K562 (cell line): ENCODE data around the gene CDCP1. TPM values are rescaled to one million over a fixed set of nuclear protein-coding genes. Genes with fewer than 3 reads are reported as not detected.

Experiments
- DLX4 ChIP-seq: fragments of 250-450 bp; sonication (Bioruptor Pico); IDR thresholded peaks from 2 replicates; pipeline ENCODE4 v1.6.1; 2021; ENCODE audit warnings: mild to moderate bottlenecking
- EWSR1 ChIP-seq: fragments of 450-650 bp; IDR thresholded peaks from 2 replicates; pipeline ENCODE4 v1.6.1; 2018; ENCODE audit warnings: borderline replicate concordance, mild to moderate bottlenecking, low read depth, moderate library complexity; ENCODE audit not compliant: partially characterized antibody
- FOXM1 ChIP-seq, 2 experiments: fragments of 450-650 bp in 1 of 2; sonication (generic) in 1 of 2; formaldehyde crosslinking in 1 of 2; IDR thresholded peaks; 2 replicates each; pipeline versions ENCODE4 v1.6.1 to v1.9.0; 2017 to 2022; ENCODE audit warnings: low read depth in 2 of 2, mild to moderate bottlenecking in 2 of 2, missing genetic modification reagents in 1 of 2, moderate library complexity in 1 of 2
- ILF3 ChIP-seq: fragments of 450-650 bp; IDR thresholded peaks from 2 replicates; pipeline ENCODE4 v1.6.1; 2018; ENCODE audit warnings: antibody characterized with exemption, mild to moderate bottlenecking, moderate library complexity, borderline replicate concordance
- JUNB ChIP-seq: fragments of 450-650 bp; formaldehyde crosslinking; conservative IDR thresholded peaks from 2 replicates; pipeline ENCODE4 v1.4.0; 2020; ENCODE audit warnings: mild to moderate bottlenecking
- RBM17 ChIP-seq: fragments of 200-400 bp; formaldehyde crosslinking; IDR thresholded peaks from 2 replicates; pipeline ENCODE4 v1.6.1; 2017; ENCODE audit warnings: low read depth, mild to moderate bottlenecking, low read length, borderline replicate concordance
- SMAD1 ChIP-seq: fragments of 150-350 bp; IDR thresholded peaks from 2 replicates; pipeline ENCODE4 v1.6.1; 2014; ENCODE audit warnings: low read length, low read depth; ENCODE audit not compliant: partially characterized antibody
- ZBED1 ChIP-seq: IDR thresholded peaks from 2 replicates; pipeline ENCODE4 v1.6.1; 2014
- ZFPM2 ChIP-seq: fragments of 250-450 bp; sonication (Bioruptor Pico); IDR thresholded peaks from 2 replicates; pipeline ENCODE4 v1.5.1; 2022; ENCODE audit warnings: mild to moderate bottlenecking
- ZNF282 ChIP-seq: sonication (generic); formaldehyde crosslinking; IDR thresholded peaks from 2 replicates; pipeline ENCODE4 v1.8.1; 2023; ENCODE audit warnings: missing genetic modification reagents
- polyA plus RNA-seq, 8 experiments: library from polyadenylated mRNA; depleted of rRNA in 4 of 8; stranded (reverse) in 5 of 8; unstranded in 3 of 8; fragments of >200 nt; fragmentation: Nextera tagmentation in 2 of 8; fragmentation: Illumina TruSeq in 1 of 8; extraction: Ambion mirVana in 2 of 8; extraction: Trizol in 1 of 8; gene quantifications; 2 replicates each; pipeline versions ENCODE4 v1.2.1 to v1.2.3, GENCODE V29; 2011 to 2014; ENCODE audit warnings: inconsistent platforms in 1 of 8, missing spikeins in 1 of 8
- total RNA-seq, 7 experiments: library from RNA; depleted of rRNA in 6 of 7; stranded (reverse); fragments of >200 nt in 6 of 7; fragmentation: Illumina TruSeq in 2 of 7; extraction: Trizol in 2 of 7; gene quantifications; 2 replicates each; pipeline versions ENCODE4 v1.2.1 to v1.2.3, GENCODE V29; 2011 to 2021; ENCODE audit warnings: low replicate concordance in 1 of 7
- TF ChIP-seq, protein P1 (sequence below): fragments of 250-450 bp; sonication (Bioruptor Pico); IDR thresholded peaks from 2 replicates; pipeline ENCODE4 v1.9.0; 2021; ENCODE audit warnings: mild to moderate bottlenecking, inconsistent platforms
- TF ChIP-seq, protein P2 (sequence below): fragments of 250-450 bp; sonication (Bioruptor Pico); IDR thresholded peaks from 2 replicates; pipeline ENCODE4 v1.8.0; 2022; ENCODE audit warnings: moderate library complexity, mild to moderate bottlenecking, inconsistent platforms
- TF ChIP-seq, protein P3 (sequence below), 2 experiments: fragments of 450-650 bp; formaldehyde crosslinking in 1 of 2; IDR thresholded peaks; 2 replicates each; pipeline versions ENCODE4 v1.4.0 to v1.6.1; 2014 to 2020; ENCODE audit warnings: mild to moderate bottlenecking in 2 of 2, borderline replicate concordance in 1 of 2, low read depth in 1 of 2

The CDCP1 gene
- total and polyA plus RNA-seq, 9 of the 15 experiments (the other 6 are each of a cell fraction or from before 2014, with no cell fraction given) = 3.9 to 16.4 (median 5.2) TPM

- TF ChIP-seq, protein P1, sequence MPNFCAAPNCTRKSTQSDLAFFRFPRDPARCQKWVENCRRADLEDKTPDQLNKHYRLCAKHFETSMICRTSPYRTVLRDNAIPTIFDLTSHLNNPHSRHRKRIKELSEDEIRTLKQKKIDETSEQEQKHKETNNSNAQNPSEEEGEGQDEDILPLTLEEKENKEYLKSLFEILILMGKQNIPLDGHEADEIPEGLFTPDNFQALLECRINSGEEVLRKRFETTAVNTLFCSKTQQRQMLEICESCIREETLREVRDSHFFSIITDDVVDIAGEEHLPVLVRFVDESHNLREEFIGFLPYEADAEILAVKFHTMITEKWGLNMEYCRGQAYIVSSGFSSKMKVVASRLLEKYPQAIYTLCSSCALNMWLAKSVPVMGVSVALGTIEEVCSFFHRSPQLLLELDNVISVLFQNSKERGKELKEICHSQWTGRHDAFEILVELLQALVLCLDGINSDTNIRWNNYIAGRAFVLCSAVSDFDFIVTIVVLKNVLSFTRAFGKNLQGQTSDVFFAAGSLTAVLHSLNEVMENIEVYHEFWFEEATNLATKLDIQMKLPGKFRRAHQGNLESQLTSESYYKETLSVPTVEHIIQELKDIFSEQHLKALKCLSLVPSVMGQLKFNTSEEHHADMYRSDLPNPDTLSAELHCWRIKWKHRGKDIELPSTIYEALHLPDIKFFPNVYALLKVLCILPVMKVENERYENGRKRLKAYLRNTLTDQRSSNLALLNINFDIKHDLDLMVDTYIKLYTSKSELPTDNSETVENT (CRISPR knock-in tag) = no peak
- TF ChIP-seq RBM17 (no peak), FOXM1 (IDR thresholded peaks at IDR 0.05; ENCODE audit: low read depth) (no peak), FOXM1 (CRISPR knock-in tag; IDR thresholded peaks at IDR 0.05; ENCODE audit: low read depth) (no peak), EWSR1 (no peak), SMAD1 (no peak), ZNF282 (CRISPR knock-in tag) (no peak), ZBED1 (no peak), ZFPM2 (peak; percentile 88; the same call in 1 of the 2 replicates), JUNB (CRISPR knock-in tag) (0 out of 2 replicates have a peak, but pooled peaks have one; percentile 23), ILF3 (0 out of 2 replicates have a peak, but pooled peaks have one; percentile 47), DLX4 (CRISPR knock-in tag) (no peak)
- TF ChIP-seq, protein P2, sequence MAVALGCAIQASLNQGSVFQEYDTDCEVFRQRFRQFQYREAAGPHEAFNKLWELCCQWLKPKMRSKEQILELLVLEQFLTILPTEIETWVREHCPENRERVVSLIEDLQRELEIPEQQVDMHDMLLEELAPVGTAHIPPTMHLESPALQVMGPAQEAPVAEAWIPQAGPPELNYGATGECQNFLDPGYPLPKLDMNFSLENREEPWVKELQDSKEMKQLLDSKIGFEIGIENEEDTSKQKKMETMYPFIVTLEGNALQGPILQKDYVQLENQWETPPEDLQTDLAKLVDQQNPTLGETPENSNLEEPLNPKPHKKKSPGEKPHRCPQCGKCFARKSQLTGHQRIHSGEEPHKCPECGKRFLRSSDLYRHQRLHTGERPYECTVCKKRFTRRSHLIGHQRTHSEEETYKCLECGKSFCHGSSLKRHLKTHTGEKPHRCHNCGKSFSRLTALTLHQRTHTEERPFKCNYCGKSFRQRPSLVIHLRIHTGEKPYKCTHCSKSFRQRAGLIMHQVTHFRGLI (CRISPR knock-in tag) = peak; percentile 95
- TF ChIP-seq, protein P3, sequence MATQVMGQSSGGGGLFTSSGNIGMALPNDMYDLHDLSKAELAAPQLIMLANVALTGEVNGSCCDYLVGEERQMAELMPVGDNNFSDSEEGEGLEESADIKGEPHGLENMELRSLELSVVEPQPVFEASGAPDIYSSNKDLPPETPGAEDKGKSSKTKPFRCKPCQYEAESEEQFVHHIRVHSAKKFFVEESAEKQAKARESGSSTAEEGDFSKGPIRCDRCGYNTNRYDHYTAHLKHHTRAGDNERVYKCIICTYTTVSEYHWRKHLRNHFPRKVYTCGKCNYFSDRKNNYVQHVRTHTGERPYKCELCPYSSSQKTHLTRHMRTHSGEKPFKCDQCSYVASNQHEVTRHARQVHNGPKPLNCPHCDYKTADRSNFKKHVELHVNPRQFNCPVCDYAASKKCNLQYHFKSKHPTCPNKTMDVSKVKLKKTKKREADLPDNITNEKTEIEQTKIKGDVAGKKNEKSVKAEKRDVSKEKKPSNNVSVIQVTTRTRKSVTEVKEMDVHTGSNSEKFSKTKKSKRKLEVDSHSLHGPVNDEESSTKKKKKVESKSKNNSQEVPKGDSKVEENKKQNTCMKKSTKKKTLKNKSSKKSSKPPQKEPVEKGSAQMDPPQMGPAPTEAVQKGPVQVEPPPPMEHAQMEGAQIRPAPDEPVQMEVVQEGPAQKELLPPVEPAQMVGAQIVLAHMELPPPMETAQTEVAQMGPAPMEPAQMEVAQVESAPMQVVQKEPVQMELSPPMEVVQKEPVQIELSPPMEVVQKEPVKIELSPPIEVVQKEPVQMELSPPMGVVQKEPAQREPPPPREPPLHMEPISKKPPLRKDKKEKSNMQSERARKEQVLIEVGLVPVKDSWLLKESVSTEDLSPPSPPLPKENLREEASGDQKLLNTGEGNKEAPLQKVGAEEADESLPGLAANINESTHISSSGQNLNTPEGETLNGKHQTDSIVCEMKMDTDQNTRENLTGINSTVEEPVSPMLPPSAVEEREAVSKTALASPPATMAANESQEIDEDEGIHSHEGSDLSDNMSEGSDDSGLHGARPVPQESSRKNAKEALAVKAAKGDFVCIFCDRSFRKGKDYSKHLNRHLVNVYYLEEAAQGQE (IDR thresholded peaks at IDR 0.05; ENCODE audit: borderline replicate concordance) = no peak
- TF ChIP-seq, protein P3 (CRISPR knock-in tag; IDR thresholded peaks at IDR 0.05; ENCODE audit: low read depth) = 0 out of 2 replicates have a peak, but pooled peaks have one; percentile 48
Observed at GRCh38 chr3:45054196-45054857, 91.9 kb downstream of the CDCP1 start (continued).
